ENCODE results near the gene TRPM4. TPM values are rescaled to one million over a fixed set of nuclear protein-coding genes. Genes with fewer than 3 reads are reported as not detected.
"Not testable (repeated sequence)": the region's sequence is repeated elsewhere in the genome, so short reads cannot be mapped to it uniquely, and the experiment has no call there.

Gene TRPM4
- 10 to 100 TPM in 2 of 3 donors, 1 to 10 TPM in 1; 8.5 to 45.9 (median 11.9) TPM for polyA plus RNA-seq

DNA sequence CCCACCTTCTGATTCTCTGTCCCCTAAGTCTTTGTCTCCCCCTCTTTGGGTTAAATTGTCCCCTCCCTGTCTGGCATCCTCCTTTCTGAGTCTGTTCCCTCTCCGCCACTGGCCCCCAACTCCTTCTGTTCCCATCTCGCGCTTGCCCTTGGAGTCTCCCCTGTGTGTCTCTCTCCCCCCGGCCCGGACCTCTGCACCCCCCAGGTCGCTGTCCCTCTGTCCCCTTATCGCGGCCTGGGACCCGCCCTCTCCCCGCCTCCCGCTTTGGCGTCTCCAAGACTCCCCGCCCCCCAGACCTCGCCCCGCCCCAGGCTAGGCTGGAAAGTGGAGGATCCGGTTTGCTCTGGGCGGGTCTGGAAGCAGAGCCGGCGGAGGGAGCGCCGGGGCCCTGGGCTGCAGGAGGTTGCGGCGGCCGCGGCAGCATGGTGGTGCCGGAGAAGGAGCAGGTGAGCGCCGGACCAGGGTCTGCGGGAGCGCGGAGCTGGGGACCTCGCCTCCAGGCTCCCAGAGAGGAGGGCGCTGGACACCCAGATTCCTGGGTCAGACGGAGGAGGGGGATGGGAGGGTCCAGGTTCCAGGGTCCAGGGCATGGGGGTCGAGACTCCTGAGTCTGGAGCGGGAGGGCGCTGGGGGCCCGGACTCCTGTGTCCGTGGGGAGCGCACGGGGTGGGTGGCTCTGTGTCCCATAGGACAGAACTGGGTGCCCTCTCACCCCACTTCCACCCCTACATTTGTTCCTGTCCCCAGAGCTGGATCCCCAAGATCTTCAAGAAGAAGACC is at the start of gene TRPM4:
Gene TRPM4, plus strand, starts transcription at position 348 of the 780 bp plus-strand sequence. Its CDS starts 75 bp downstream, at position 423.
- 0 to 1% (median 1%) methylated on average over 37 to 41 of the region's 41 CpGs for WGBS, 3 donors
- H3K27ac ChIP-seq (ENCODE audit: low read depth, low read length): no peak within 1 kb of the TSS

DNA sequence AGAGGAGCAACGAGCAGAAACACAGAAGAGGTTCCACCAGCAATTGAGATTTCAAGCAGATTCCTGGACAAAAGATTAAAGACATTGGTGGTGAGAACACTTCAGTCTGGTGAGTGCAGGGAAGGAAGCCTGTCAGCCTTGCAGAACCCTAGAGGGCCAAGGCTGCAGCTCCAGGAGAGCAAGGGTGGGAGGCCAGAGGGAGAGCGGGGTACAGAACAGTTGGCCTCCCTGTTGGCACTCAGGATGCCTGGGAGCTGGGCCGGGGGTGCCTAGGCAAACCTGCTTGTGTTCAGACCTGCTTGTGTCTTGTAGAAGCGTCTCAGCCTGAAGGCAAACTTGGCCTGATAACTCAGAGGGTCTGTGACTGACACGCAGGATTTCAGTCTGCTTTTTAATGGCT is 48.5 kb upstream of the TRPM4 start:
- 80 to 82% (median 82%) methylated on average over 5 of the region's 5 CpGs for WGBS, 3 donors
- no peak overlapping the region for H3K27ac ChIP-seq (ENCODE audit: low read depth, low read length)

DNA sequence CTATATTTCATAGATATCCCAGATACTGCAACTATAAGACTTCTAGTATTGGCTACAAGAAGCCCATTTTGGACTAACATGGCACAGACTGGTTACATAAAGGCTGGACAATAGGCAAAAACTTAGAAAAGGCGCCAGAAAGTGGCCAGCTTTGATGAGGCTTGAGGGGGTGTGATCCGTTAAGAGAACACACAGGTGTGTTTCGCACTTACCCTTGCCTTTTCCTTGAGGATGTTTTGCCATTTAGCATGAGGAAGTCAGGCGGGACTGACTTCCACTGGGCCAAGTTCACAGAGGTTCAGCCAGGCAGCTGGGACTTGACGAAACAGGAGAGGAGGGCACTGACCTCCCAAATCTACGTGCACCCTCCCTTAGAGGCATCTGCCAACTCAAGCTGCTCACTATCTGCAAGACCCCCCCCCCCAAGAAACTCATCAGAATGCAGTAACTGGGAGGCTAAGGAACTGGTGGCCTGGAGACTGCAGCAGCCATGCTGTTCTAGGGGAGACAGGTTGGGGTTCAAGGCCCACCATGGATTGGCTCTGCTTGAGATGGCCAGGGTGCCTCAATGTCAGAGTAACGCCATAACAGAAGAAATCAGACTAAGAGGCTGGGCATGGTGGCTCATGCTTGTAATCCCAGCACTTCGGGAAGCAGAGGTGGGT is 47.9 kb upstream of the TRPM4 start:
- H3K27ac ChIP-seq (ENCODE audit: low read depth, low read length): no peak overlapping the region
- WGBS, 3 donors: 72 to 89% (median 80%) methylated on average over 8 of the region's 8 CpGs

DNA sequence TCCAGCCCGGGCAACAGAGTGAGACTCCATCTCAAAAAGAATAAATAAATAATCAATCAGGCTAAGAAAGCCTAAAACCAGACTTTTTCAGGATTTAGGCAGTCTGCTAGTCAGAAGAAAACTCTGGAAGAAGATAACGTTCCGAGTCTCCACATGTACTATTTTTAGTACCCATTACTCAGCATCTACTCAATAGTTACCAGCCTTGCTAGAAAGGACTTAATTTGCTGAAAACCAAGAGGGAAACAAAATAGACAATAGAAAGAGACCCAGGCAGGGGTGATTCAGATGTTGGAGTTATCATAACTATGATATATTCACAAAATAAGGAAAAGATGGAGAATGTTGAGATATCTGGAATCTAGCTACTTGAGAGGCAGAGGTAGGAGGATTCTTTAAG is 47.0 kb upstream of the TRPM4 start:
- H3K27ac ChIP-seq (ENCODE audit: low read depth, low read length): no peak overlapping the region
- WGBS, 3 donors: 43 to 50% (median 45%) methylated on average over 3 of the region's 3 CpGs

DNA sequence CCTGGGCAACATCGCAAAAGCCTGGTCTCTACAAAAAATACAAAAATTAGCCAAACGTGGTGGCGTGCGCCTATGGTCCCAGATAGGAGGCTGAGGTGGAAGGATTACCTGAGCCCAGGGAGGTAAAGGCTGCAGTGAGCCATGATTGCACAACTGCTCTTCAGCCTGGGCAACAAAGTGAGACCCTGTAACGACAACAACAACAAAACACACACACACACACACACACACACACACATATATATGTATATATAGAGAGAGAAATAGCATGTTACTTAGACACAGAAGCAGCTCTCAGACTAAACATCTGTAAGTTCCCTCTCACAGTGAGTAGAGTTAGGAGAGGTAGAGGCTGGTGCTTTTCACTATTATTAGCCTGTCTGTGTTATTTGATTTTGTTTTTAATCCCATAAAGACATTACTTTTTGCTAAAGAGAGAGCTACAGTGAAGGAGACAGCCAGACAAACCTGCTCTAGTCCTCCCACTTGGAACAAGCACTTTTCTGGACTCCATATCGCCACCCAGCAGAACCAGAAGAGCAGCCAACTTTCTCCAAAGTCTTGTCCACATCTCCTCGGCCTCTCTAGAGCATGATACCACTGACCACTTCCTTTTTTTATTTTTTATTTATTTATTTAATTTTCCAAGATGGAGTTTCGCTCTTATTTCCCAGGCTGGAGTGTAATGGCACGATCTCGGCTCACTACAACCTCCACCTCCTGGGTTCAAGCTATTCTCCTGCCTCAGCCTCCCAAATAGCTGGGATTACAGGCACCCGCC is 46.2 kb upstream of the TRPM4 start:
- WGBS, 3 donors: 80 to 83% (median 81%) methylated on average over 11 of the region's 11 CpGs
- no peak overlapping the region for H3K27ac ChIP-seq (ENCODE audit: low read depth, low read length)

DNA sequence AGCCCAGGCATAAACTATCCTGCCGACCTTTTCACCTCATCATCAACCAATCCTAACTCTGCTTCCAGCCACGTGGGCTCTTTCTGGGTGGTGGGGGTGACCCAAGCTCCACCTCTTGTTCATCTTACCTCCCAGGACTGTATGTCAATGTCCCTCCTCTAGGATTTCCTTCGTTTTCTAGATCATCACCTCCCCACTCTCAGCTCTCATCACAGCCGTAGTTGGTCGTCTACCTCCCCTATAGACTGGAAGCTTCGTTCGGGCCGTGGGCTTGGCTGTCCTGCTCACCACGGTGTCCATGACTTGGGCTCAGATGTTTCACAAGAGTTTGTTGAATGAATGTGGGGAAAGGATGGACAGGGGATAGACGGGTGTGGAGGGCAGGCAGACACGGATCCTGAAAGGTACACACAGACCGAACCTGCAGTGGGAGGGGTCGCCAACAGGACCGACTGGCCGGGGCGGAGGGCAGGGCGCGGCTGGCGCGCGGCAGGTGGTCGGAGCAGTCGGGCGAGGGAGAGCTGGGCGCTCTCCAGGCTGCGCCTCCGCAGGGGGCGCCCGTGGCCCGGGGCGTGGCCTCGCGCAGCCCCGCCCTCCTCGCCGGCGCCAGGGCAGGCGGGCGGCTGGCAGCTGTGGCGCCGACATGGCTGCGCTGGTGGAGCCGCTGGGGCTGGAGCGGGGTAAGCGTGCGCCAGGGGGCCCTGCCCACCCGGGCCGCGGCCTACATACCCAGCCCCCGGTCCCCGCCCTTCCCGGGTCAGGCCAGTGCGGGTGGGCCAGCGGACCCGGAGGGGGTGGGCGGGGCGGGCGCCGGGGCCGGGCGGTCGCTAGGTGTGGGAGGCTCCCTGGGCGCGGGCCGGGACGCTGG is 43.6 kb upstream of the TRPM4 start, which contains the start of gene LIN7B:
Gene LIN7B, plus strand, starts transcription at position 609 of the 868 bp plus-strand sequence. Its CDS starts 35 bp downstream, at position 644.
- 1% methylated on average over 28 to 66 of the region's 66 CpGs for WGBS, 3 donors
- H3K27ac ChIP-seq (ENCODE audit: low read depth, low read length): no peak within 1 kb of the TSS

DNA sequence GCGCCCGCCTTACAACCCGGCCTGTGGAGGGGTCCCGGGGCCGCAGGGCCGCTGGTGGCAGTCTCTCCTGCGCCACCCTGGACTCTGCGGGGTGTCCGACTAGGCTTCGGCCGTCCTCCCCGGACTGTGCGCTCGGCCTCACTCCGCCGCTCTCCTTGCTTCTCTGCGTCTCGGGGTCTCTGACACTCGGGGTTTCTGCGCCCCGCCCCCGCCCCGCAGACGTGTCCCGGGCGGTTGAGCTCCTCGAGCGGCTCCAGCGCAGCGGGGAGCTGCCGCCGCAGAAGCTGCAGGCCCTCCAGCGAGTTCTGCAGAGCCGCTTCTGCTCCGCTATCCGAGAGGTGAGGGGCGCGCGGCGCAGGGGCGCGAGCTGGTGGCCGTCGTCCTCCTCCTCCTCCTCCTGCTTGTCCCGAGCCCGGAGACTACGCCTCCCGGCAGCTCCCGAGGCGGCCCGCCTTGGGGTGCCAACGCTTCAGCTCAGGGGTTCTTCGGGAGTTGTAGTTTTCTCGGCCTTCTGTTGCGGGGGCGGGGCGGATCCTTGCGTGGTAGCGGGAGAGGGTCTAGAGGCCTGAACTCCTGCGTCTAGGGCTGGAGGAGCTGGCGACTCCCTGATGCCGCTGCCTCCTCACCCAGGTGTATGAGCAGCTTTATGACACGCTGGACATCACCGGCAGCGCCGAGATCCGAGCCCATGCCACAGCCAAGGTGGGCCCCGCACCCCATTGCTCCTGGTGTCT is 42.8 kb upstream of the TRPM4 start:
- 10 to 12% (median 11%) methylated on average over 39 to 68 of the region's 68 CpGs for WGBS, 3 donors
- H3K27ac ChIP-seq (ENCODE audit: low read depth, low read length): no peak overlapping the region

DNA sequence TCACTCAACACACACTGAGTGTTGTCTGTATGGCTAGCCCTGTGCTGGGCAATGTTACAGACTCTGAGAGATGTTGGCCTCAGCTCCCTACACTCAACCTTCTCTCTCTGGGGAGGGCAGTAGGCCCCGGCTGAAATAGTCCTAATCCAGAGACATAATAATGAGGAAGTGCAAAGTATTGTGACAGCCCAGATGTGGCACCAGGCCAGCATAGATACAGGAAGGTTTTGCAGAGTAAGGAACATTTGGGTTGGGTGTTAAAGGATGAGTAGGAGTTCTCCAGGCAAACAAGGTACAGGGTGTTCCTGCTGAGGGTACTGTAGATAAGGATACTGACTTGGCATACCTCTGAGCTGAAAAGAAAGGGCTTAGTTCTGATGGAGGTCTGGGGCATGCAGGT is 41.0 kb upstream of the TRPM4 start:
- no peak overlapping the region for H3K27ac ChIP-seq (ENCODE audit: low read depth, low read length)
- 17 to 40% (median 32%) methylated on average over 1 of the region's 1 CpG for WGBS, 3 donors

DNA sequence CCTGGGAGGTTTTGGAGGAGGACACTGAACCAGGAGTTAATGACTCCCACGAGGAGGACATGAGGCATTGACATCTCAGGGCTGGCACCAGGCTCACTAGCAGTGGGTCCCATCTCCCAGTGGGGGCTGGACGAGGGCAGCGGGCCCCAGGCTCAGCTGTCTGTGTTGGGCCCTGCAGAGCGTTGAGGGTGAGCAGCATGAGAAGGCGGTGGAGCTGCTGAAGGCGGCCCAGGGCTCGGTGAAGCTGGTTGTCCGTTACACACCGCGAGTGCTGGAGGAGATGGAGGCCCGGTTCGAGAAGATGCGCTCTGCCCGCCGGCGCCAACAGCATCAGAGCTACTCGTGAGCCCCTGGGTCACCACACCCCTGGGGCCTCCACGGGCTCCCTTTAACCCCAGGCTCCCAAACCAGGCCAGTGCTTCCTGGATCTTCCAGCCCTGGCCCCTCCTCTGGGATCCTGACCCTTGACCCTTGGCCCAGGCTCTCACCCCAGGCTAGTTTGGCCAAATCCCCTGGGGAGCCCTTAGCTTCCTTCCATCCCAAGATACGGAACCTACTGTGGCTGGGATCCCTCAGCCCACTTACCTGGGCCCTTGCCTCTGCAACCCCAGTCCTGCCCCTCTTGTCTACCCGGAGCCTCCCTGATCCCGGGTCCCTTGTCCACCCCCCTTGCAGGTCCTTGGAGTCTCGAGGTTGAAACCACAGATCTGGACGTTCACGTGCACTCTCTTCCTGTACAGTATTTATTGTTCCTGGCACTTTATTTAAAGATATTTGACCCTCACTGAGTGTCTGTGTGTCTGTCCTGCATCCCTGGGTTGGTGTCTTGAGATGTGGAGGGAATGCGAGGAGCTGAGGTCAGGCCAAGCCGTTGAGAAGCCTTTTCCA is 39.7 kb upstream of the TRPM4 start:
- peak overlapping the region; percentile 35 for H3K27ac ChIP-seq (ENCODE audit: low read depth, low read length)
- WGBS, 3 donors: 54 to 70% (median 62%) methylated on average over 22 to 26 of the region's 26 CpGs

DNA sequence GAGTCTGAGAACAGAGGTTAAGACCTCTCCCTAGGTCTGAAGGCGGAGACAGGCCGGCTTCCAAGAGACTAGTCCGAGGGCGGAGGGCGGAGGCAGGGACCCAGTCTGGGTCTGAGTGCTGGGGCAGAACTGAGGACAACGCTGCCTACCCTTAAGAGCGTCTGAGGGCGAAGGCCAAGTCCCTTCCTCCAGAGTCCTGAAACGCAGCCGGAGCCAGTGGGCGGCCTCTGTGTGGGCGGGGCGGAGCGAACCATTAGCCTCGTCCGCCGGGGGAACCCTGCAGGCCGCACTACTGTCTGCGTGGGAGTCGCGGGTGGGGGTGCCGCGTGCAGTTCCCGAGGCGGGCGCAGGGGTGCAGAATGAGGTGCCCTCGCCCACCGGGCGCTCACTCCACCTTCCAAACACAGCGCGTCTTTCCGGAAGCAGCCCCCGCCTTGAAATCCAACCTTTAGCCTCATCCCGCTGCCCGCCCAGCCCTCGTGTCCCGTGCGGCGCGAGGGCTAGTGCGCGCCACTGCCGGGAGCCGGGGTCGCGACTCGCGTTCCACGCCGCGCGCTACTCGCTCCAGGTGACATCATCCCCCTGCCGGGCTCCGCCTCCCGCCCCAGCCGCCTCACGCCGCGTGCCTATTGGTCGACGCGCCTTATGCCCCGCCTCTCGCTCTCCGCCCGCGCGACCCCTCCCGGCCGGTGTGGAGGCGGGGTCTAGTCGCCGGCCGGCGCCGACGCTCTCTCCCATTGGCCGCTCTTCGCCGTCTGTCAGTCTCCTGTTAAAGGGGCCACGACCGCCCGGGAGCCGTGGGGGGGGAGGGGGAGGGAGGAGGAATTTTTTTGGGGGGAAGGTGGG is 38.8 kb upstream of the TRPM4 start, which contains the start of gene C19orf73:
Gene C19orf73, minus strand, starts transcription at position 579 of the 846 bp plus-strand sequence. Its CDS starts 121 bp downstream, at position 458.
- WGBS, 3 donors: 1% methylated on average over 52 to 85 of the region's 85 CpGs
- H3K27ac ChIP-seq (ENCODE audit: low read depth, low read length): peak within 1 kb of the TSS; percentile 35

DNA sequence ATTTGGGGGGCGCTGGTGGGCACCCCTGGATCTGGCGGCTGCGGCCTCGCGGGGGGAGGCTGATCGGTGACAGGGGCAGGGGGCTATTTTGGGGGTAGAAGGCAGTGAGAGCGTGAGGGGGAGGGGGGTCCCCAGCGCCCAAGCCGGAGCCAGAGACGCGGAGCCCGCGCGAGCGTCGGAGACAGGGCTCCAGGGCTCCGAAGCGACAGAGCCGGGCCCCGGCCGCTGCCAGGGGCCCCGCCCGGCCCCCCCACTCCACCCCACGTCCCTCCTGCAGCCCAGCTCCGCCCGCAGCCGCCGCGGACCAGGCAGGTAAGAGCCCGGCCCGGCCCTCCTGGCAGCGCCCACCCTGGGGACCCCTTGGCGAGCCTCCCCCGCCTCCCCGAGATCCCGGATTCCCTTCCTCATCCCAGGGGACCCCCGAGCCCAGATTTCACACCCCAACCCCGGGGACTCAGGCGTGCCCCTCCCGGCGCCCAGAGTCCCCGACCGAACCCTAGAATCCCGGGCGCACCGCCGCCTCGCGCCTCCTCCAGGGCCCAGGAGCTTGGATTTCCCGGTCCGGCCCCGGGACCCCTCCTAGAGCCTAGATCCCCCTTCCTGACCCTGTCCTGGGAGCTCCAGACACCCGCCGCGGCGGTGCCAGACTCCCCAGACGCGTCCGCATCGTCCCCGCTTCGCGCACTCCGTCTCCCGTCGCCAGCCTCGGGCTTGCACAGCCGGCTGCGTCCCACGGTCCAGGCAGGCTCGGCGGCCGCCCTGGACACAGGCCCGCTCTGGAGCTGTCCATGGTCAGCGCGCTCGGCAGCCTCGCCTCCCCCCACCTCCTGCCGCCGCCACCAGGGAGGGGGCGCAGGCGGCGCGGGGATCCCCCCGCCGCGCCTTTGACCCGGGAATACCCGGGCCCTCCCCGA is 37.9 kb upstream of the TRPM4 start, which contains the start of gene PPFIA3:
Gene PPFIA3, plus strand, starts transcription at position 134 of the 914 bp plus-strand sequence. CDS start 8,330 bp downstream, outside the sequence.
- H3K27ac ChIP-seq (ENCODE audit: low read depth, low read length): peak within 1 kb of the TSS; percentile 35
- WGBS, 3 donors: 0 to 1% (median 1%) methylated on average over 61 to 89 of the region's 90 CpGs

DNA sequence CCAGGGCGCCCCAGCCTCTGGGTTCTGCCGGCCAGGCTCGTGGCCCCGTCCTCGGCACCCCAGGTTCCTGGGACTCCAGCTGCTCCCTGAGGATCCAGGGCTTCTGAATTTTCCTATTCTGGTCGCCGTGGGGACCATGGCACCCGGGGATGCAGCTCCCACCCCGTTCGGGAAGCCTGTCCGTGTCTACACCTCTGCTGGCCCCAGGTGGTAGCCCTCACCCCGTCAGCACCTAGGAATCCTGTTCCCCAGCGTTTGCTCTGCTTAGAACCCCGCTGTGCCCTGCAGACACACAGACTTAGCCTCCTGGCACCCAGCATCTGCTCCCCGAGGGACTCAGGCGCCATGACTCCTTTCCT is 37.3 kb upstream of the TRPM4 start:
- H3K27ac ChIP-seq (ENCODE audit: low read depth, low read length): no peak overlapping the region
- WGBS, 3 donors: 9 to 15% (median 14%) methylated on average over 16 of the region's 16 CpGs

DNA sequence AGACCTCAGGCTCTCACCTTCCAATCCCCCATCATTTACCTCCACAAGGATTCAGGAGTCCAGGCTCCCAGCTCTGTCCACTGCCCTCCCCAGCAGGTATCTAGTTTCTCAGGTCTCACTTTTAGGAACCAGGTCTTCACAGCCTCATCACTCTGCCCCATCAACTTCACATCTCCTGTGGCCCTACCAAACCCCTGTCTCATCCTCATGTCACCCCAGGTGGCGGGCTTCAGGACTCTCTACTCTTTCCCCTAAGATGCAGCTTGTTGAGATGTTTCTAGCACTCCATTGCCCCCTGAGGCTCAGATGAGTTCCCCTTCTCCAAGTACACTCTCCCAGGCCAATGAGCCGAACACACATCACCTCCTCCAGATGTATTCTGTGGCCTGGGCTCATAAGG is 36.7 kb upstream of the TRPM4 start:
- H3K27ac ChIP-seq (ENCODE audit: low read depth, low read length): no peak overlapping the region
- WGBS, 3 donors: 87 to 100% (median 96%) methylated on average over 2 of the region's 2 CpGs

DNA sequence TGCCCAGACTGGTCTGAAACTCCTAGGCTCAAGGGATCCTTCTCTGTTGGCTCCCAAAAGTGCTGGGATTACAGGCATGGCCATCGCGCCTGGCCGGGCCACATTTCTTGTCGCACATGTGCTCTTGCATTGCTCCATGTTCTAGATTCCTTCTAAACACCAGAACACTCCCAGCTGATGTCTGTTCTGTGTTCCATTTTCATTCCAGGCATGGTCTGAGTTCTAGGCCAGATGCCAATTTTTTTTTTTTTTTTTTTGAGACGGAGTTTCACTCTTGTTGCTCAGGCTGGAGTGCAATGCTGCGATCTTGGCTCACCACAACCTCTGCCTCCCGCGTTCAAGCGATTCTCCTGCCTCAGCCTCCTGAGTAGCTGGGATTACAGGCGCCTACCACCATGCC is 35.8 kb upstream of the TRPM4 start:
- not testable (repeated sequence) for H3K27ac ChIP-seq (ENCODE audit: low read depth, low read length)
- 76 to 85% (median 77%) methylated on average over 9 to 10 of the region's 10 CpGs for WGBS, 3 donors

DNA sequence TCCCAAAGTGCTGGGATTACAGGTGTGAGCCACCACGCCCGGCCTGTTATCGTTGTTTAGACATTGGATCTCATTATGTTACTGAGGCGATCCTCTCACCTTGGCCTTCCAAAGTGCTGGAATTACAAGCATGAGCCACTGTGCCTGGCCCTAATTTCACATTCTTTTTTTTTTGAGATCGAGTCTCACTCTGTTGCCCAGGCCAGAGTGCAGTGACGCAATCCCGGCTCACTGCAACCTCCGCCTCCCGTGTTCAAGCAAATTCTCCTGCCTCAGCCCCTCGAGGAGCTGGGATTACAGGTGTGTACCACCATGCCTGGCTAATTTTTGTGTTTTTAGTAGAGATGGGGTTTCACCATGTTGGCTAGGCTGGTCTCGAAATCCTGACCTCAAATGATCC is 34.3 kb upstream of the TRPM4 start:
- H3K27ac ChIP-seq (ENCODE audit: low read depth, low read length): not testable (repeated sequence)
- WGBS, 3 donors: 90 to 95% (median 91%) methylated on average over 11 of the region's 11 CpGs

All from adipose tissue (tissue), 3 donors.